Gastroesophageal sphincter (tissue), 4 donors: ENCODE measurements around the gene PNP. TPM values are rescaled to one million over a fixed set of nuclear protein-coding genes. Genes with fewer than 3 reads are reported as not detected.
A peak's percentile ranks its signal among the peaks of the same experiment; 100 is the strongest.

Experiments
- ATAC-seq: fragments of 150-250 bp; one replicate; pipeline ENCODE4 v1.9.1; 2016; ENCODE audit warnings: mild to moderate bottlenecking, moderate library complexity
- H3K27ac ChIP-seq, 4 donors: fragments of 200-600 bp; sonication (generic) in 3 of 4; 1 replicate in 3 of 4; 2 replicates in 1 of 4; pipeline ENCODE4 v1.5.1; 2016 to 2019
- H3K27me3 ChIP-seq: fragments of 200-600 bp; sonication (generic); one replicate; pipeline ENCODE4 v1.5.1; 2019
- H3K36me3 ChIP-seq, 2 donors: fragments of 200-600 bp; sonication (generic); one replicate each; pipeline ENCODE4 v1.5.1; 2019; ENCODE audit warnings: control low read depth in 1 of 2
- H3K4me1 ChIP-seq, 3 donors: fragments of 200-600 bp; sonication (generic); 1 replicate in 2 of 3; 2 replicates in 1 of 3; pipeline ENCODE4 v1.5.1; 2016 to 2019; ENCODE audit warnings: control low read depth in 2 of 3
- H3K4me3 ChIP-seq, 2 donors: fragments of 200-600 bp; sonication (generic); one replicate each; pipeline ENCODE4 v1.5.1; 2019; ENCODE audit warnings: mild to moderate bottlenecking in 1 of 2, moderate library complexity in 1 of 2
- H3K9me3 ChIP-seq, 3 donors: fragments of 200-600 bp; sonication (generic); one replicate each; pipeline ENCODE4 v1.5.1; 2017 to 2019; ENCODE audit warnings: control low read depth in 2 of 3
- CTCF ChIP-seq, 4 experiments: fragments of 200-600 bp in 2 of 4; fragments of 450-650 bp in 2 of 4; sonication (generic) in 1 of 4; IDR thresholded peaks; one replicate each; pipeline ENCODE4 v1.5.1; 2017 to 2019; ENCODE audit warnings: antibody characterized with exemption in 4 of 4, mild to moderate bottlenecking in 2 of 4, moderate library complexity in 2 of 4
- EP300 ChIP-seq: sonication (generic); formaldehyde crosslinking; IDR thresholded peaks from one replicate; pipeline ENCODE4 v1.6.1; 2017; ENCODE audit warnings: antibody characterized with exemption, mild to moderate bottlenecking
- POLR2A ChIP-seq, 2 donors: fragments of 450-650 bp; IDR thresholded peaks; one replicate each; pipeline ENCODE4 v1.6.1; 2017; ENCODE audit warnings: antibody characterized with exemption in 2 of 2, mild to moderate bottlenecking in 2 of 2, moderate library complexity in 1 of 2
- POLR2AphosphoS5 ChIP-seq: sonication (generic); formaldehyde crosslinking; IDR thresholded peaks from one replicate; pipeline ENCODE4 v1.6.1; 2017; ENCODE audit warnings: antibody characterized with exemption
- WGBS, 2 donors: methylation state at CpG; one replicate each; pipeline ENCODE4 v1.1.5; 2018; ENCODE audit warnings: low coverage in 1 of 2; 5-methylcytosine and 5-hydroxymethylcytosine counted together
- total RNA-seq, 4 donors: library from RNA; depleted of rRNA; stranded (reverse); fragments of >200 nt; gene quantifications; one replicate each; pipeline ENCODE4 v1.1.0, GENCODE V29; 2016

The PNP gene
- total RNA-seq: 10 to 100 TPM in 3 of 4 donors, 1 to 10 TPM in 1; 3.0 to 71.2 (median 19.9) TPM

- peaks cover 0 to 21% (median 10%) of the 10 kb centered on the region in 3 donors for H3K4me1 ChIP-seq
- 7% methylated on average over 2 of the region's 40 CpGs; no CpG with 5 or more reads in 1 of the 2 donors for WGBS, 2 donors
- H3K9me3 ChIP-seq: no peaks in the 10 kb centered on the region
- peak; percentile 98 for ATAC-seq
- peak within 1 kb of the TSS; percentile 61 to 83 for H3K4me3 ChIP-seq
- no peaks in the 10 kb centered on the region for H3K27me3 ChIP-seq
- H3K27ac ChIP-seq: peak within 1 kb of the TSS; percentile 66 to 95 (median 87)
- peaks cover 0 to 21% of the 10 kb centered on the region in 2 donors for H3K36me3 ChIP-seq
- TF ChIP-seq POLR2A (IDR thresholded peaks at IDR 0.05): peak; percentile 83 to 91
- TF ChIP-seq POLR2AphosphoS5: peak; percentile 99
- TF ChIP-seq CTCF (IDR thresholded peaks at IDR 0.05): no peak
These were observed at the start of gene PNP for GRCh38 chr14:20469242-20469889. Gene PNP (plus strand): TSS chr14:20469406. CDS start chr14:20469525, 119 bp downstream.

- no peak overlapping the region for H3K4me3 ChIP-seq
- WGBS, 2 donors: no CpG with 5 or more reads among the region's 1 CpG
- ATAC-seq: no peak
- TF ChIP-seq EP300 (no peak), POLR2AphosphoS5 (no peak), CTCF (IDR thresholded peaks at IDR 0.05) (no peak), POLR2A (IDR thresholded peaks at IDR 0.05) (no peak)
- H3K27ac ChIP-seq: no peak overlapping the region
- no peaks in the 10 kb centered on the region for H3K9me3 ChIP-seq
- no peaks in the 10 kb centered on the region for H3K36me3 ChIP-seq
- peaks cover 0 to 9% (median 0%) of the 10 kb centered on the region in 3 donors for H3K4me1 ChIP-seq
- no peaks in the 10 kb centered on the region for H3K27me3 ChIP-seq
These were observed 49.8 kb upstream of the PNP start for GRCh38 chr14:20419419-20419818.

- no peak for TF ChIP-seq POLR2AphosphoS5
- TF ChIP-seq EP300: no peak
- no peak for TF ChIP-seq POLR2A (IDR thresholded peaks at IDR 0.05)
- no peak for TF ChIP-seq CTCF (IDR thresholded peaks at IDR 0.05)
- Histone ChIP-seq H3K27me3 (no peaks in the 10 kb centered on the region), H3K4me1 (no peaks in the 10 kb centered on the region), H3K4me3 (no peak overlapping the region), H3K9me3 (no peaks in the 10 kb centered on the region), H3K27ac (no peak overlapping the region), H3K36me3 (no peaks in the 10 kb centered on the region)
- ATAC-seq: no peak
- WGBS, 2 donors: 17 to 30% methylated on average over 2 of the region's 2 CpGs
These were observed 47.9 kb upstream of the PNP start for GRCh38 chr14:20421267-20421666.

GRCh38 chr14:20422886-20423285 lies 46.3 kb upstream of the PNP start:
- Histone ChIP-seq H3K27me3 (no peaks in the 10 kb centered on the region), H3K4me1 (no peaks in the 10 kb centered on the region), H3K27ac (no peak overlapping the region), H3K4me3 (no peak overlapping the region), H3K36me3 (no peaks in the 10 kb centered on the region), H3K9me3 (no peaks in the 10 kb centered on the region)
- 20 to 54% methylated on average over 2 of the region's 2 CpGs for WGBS, 2 donors
- no peak for ATAC-seq
- TF ChIP-seq POLR2A (IDR thresholded peaks at IDR 0.05) (no peak), EP300 (no peak), POLR2AphosphoS5 (no peak), CTCF (IDR thresholded peaks at IDR 0.05) (no peak)

GRCh38 chr14:20424851-20425250 lies 44.4 kb upstream of the PNP start:
- WGBS, 2 donors: 17 to 30% methylated on average over 2 of the region's 2 CpGs

More at GRCh38 chr14:20424851-20425250, 44.4 kb upstream of the PNP start:
- peaks cover 0 to 1% (median 0%) of the 10 kb centered on the region in 3 donors for H3K4me1 ChIP-seq
- H3K9me3 ChIP-seq: no peaks in the 10 kb centered on the region
- no peaks in the 10 kb centered on the region for H3K36me3 ChIP-seq
- ATAC-seq: no peak
- H3K4me3 ChIP-seq: no peak overlapping the region
- TF ChIP-seq POLR2A (IDR thresholded peaks at IDR 0.05) (no peak), CTCF (IDR thresholded peaks at IDR 0.05) (no peak)
- H3K27me3 ChIP-seq: no peaks in the 10 kb centered on the region
- H3K27ac ChIP-seq: no peak overlapping the region
